ENCODE measurements around the gene ATOH8. TPM values are rescaled to one million over a fixed set of nuclear protein-coding genes. Genes with fewer than 3 reads are reported as not detected.

ATOH8 gene
- total RNA-seq, 1 donor from 2014 or later = 1.8 TPM

GRCh38 chr2:85775406-85776381, 21.9 kb downstream of the ATOH8 start:
- no peak for DNase-seq (ENCODE audit: low spot score)
- Mint-ChIP-seq H3K9me3 (ENCODE audit: unreplicated experiment) (no peaks in the 10 kb centered on the region), H3K27ac (ENCODE audit: unreplicated experiment) (no peak overlapping the region), H3K36me3 (ENCODE audit: low read depth, unreplicated experiment) (peaks cover 3% of the 10 kb centered on the region), H3K4me3 (ENCODE audit: unreplicated experiment) (no peak overlapping the region), H3K4me1 (ENCODE audit: unreplicated experiment) (peaks cover 9% of the 10 kb centered on the region), H3K27me3 (ENCODE audit: unreplicated experiment) (peaks cover 11% of the 10 kb centered on the region)
- TF ChIP-seq CTCF (IDR thresholded peaks at IDR 0.05; ENCODE audit: unreplicated experiment) = no peak

- peaks cover 3% of the 10 kb centered on the region for H3K36me3 Mint-ChIP-seq (ENCODE audit: low read depth, unreplicated experiment)
- DNase-seq (ENCODE audit: low spot score) = no peak
- peaks cover 9% of the 10 kb centered on the region for H3K27me3 Mint-ChIP-seq (ENCODE audit: unreplicated experiment)
- TF ChIP-seq CTCF (IDR thresholded peaks at IDR 0.05; ENCODE audit: unreplicated experiment) = no peak
- H3K9me3 Mint-ChIP-seq (ENCODE audit: unreplicated experiment) = no peaks in the 10 kb centered on the region
- H3K4me1 Mint-ChIP-seq (ENCODE audit: unreplicated experiment) = peaks cover 4% of the 10 kb centered on the region
- no peak overlapping the region for H3K4me3 Mint-ChIP-seq (ENCODE audit: unreplicated experiment)
- no peak overlapping the region for H3K27ac Mint-ChIP-seq (ENCODE audit: unreplicated experiment)
Measured at GRCh38 chr2:85776672-85777071, 22.9 kb downstream of the ATOH8 start.

GRCh38 chr2:85777441-85777861, 23.7 kb downstream of the ATOH8 start:
- H3K4me3 Mint-ChIP-seq (ENCODE audit: unreplicated experiment) = no peak overlapping the region
- no peak for TF ChIP-seq CTCF (IDR thresholded peaks at IDR 0.05; ENCODE audit: unreplicated experiment)
- H3K9me3 Mint-ChIP-seq (ENCODE audit: unreplicated experiment) = no peaks in the 10 kb centered on the region
- no peak for DNase-seq (ENCODE audit: low spot score)
- peaks cover 9% of the 10 kb centered on the region for H3K27me3 Mint-ChIP-seq (ENCODE audit: unreplicated experiment)
- H3K27ac Mint-ChIP-seq (ENCODE audit: unreplicated experiment) = no peak overlapping the region
- H3K36me3 Mint-ChIP-seq (ENCODE audit: low read depth, unreplicated experiment) = peaks cover 3% of the 10 kb centered on the region
- H3K4me1 Mint-ChIP-seq (ENCODE audit: unreplicated experiment) = peaks cover 4% of the 10 kb centered on the region

GRCh38 chr2:85778646-85779379, 25.0 kb downstream of the ATOH8 start:
- Mint-ChIP-seq H3K4me1 (ENCODE audit: unreplicated experiment) (no peaks in the 10 kb centered on the region), H3K27ac (ENCODE audit: unreplicated experiment) (no peak overlapping the region), H3K27me3 (ENCODE audit: unreplicated experiment) (peaks cover 4% of the 10 kb centered on the region), H3K4me3 (ENCODE audit: unreplicated experiment) (no peak overlapping the region), H3K36me3 (ENCODE audit: low read depth, unreplicated experiment) (no peaks in the 10 kb centered on the region), H3K9me3 (ENCODE audit: unreplicated experiment) (no peaks in the 10 kb centered on the region)
- TF ChIP-seq CTCF (IDR thresholded peaks at IDR 0.05; ENCODE audit: unreplicated experiment) = no peak
- DNase-seq (ENCODE audit: low spot score) = no peak
